Measurements from ENCODE around the gene CRNKL1.

CRNKL1 gene

DNA sequence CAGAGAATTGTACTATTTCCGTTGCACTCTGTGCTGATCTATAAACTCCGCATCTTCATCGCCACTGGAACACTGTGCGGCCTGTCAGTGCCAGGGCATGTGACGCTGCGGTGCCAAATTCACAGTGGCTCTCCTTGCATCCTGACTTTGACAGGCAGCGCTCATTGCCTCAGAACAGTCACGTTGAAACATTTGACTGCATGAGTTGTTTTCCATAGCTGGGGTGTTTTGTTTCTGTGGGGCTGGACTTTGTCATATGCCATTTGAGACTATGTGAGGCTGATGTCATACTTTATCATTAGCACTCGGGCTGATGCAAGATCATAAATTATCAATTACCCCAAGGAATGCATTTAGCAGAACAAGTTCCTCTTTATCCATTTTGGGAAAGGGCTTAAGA is 32.8 kb upstream of the CRNKL1 start:
- Histone ChIP-seq H2AFZ (no peak overlapping the region), H3K4me1 (no peaks in the 10 kb centered on the region), H3K27ac (no peak overlapping the region), H3K4me3 (ENCODE audit: low read depth, low read length) (no peak overlapping the region), H3K4me2 (ENCODE audit: low read length) (no peak overlapping the region), H3K79me2 (no peaks in the 10 kb centered on the region), H3K9me3 (ENCODE audit: control insufficient read depth, low read length) (no peaks in the 10 kb centered on the region), H3K36me3 (ENCODE audit: control insufficient read depth, insufficient read depth, low read length) (no peaks in the 10 kb centered on the region), H3K9ac (no peak overlapping the region), H3K27me3 (ENCODE audit: control insufficient read depth, insufficient read depth, low read length) (no peaks in the 10 kb centered on the region)
- TF ChIP-seq, protein P1, sequence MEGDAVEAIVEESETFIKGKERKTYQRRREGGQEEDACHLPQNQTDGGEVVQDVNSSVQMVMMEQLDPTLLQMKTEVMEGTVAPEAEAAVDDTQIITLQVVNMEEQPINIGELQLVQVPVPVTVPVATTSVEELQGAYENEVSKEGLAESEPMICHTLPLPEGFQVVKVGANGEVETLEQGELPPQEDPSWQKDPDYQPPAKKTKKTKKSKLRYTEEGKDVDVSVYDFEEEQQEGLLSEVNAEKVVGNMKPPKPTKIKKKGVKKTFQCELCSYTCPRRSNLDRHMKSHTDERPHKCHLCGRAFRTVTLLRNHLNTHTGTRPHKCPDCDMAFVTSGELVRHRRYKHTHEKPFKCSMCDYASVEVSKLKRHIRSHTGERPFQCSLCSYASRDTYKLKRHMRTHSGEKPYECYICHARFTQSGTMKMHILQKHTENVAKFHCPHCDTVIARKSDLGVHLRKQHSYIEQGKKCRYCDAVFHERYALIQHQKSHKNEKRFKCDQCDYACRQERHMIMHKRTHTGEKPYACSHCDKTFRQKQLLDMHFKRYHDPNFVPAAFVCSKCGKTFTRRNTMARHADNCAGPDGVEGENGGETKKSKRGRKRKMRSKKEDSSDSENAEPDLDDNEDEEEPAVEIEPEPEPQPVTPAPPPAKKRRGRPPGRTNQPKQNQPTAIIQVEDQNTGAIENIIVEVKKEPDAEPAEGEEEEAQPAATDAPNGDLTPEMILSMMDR (IDR thresholded peaks at IDR 0.05) = no peak

DNA sequence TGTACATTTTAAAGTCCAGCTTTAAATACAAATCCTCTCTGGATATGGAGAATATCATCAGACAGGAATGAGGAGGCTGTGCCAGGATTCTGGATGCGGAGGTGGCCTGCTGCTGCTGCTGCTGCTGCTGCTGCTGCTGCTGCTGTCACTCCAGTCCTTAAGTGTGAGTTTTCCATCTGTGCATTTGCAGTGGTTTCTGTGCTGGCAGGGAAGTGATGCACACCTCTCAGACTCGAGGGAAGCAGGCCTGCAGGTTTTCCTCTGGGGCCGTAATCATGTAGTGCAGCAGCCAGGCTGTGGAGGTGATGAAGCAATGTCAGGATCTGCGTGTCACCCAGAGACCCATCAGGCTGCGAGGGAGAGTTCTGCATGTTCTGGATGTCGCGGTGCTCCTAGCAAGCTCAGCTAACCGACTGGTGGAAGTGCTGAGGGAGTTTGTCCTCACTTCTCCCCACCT is 32.1 kb upstream of the CRNKL1 start:
- H3K36me3 ChIP-seq (ENCODE audit: control insufficient read depth, insufficient read depth, low read length) = no peaks in the 10 kb centered on the region
- H2AFZ ChIP-seq = peak overlapping the region; percentile 2
- H3K4me2 ChIP-seq (ENCODE audit: low read length) = peak overlapping the region; percentile 51
- TF ChIP-seq, protein P1 (IDR thresholded peaks at IDR 0.05) = no peak
- H3K4me1 ChIP-seq = no peaks in the 10 kb centered on the region
- H3K9ac ChIP-seq = no peak overlapping the region
- no peaks in the 10 kb centered on the region for H3K79me2 ChIP-seq
- no peak overlapping the region for H3K4me3 ChIP-seq (ENCODE audit: low read depth, low read length)
- H3K9me3 ChIP-seq (ENCODE audit: control insufficient read depth, low read length) = no peaks in the 10 kb centered on the region
- H3K27me3 ChIP-seq (ENCODE audit: control insufficient read depth, insufficient read depth, low read length) = no peaks in the 10 kb centered on the region
- H3K27ac ChIP-seq = no peak overlapping the region

DNA sequence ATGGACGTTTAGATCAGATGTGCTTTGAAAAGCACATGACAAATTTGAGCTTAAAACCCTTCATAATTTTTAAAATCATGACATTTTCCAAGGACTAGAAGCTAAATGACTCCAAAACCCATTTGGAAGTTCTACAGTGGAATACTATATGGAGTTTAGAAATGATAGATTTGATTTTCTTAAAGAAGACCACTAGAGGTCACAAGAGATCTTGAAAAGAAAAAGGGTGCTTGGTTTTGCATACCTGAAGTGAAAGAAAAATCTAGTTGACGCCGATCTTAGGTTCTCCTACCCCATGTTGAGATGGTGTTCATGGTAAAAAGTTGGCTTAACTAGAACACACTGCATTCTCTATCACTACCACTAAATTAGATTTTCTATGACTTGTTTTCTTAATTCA is 31.5 kb upstream of the CRNKL1 start:
- H3K4me3 ChIP-seq (ENCODE audit: low read depth, low read length) = no peak overlapping the region
- H3K4me2 ChIP-seq (ENCODE audit: low read length) = peak overlapping the region; percentile 51
- H3K4me1 ChIP-seq = no peaks in the 10 kb centered on the region
- H3K27me3 ChIP-seq (ENCODE audit: control insufficient read depth, insufficient read depth, low read length) = no peaks in the 10 kb centered on the region
- TF ChIP-seq, protein P1 (IDR thresholded peaks at IDR 0.05) = peak; percentile 42
- H3K79me2 ChIP-seq = no peaks in the 10 kb centered on the region
- no peak overlapping the region for H3K27ac ChIP-seq
- H3K9ac ChIP-seq = no peak overlapping the region
- no peaks in the 10 kb centered on the region for H3K36me3 ChIP-seq (ENCODE audit: control insufficient read depth, insufficient read depth, low read length)
- peak overlapping the region; percentile 2 for H2AFZ ChIP-seq
- H3K9me3 ChIP-seq (ENCODE audit: control insufficient read depth, low read length) = no peaks in the 10 kb centered on the region

DNA sequence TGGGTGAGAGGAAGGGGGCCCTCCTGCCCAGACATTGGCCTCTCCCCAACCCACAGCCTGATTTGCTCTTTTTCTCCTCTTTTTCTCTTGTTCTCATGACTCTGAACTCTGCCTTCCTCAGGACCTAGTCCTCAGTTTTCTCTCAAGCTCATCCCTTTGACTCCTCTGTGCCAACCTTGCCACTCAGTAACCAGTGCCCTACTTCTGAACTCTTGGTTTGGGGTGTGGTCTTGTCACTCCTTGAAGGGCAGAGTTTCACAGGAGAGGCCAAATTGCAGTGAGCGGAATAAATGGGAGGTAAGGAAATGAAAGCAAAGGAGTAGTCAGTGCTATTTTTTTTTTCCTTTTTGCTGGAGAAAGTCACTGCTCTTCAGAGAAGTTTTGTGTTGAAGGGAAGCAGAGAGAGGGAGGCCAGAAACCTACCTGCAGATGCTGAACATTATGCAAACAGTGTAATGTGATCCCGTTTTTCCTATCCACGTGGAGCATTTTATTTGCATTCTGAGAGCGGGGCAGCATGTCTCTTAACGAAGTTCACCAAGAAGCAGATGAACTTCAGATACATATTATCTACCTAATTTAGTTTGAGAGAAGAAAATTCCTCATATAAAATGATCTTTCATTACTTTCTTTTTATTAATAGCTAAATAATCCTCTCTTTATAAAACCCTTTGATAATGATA is 27.0 kb upstream of the CRNKL1 start:
- no peaks in the 10 kb centered on the region for H3K4me1 ChIP-seq
- peak overlapping the region; percentile 71 for H2AFZ ChIP-seq
- no peak overlapping the region for H3K9ac ChIP-seq
- no peak overlapping the region for H3K4me2 ChIP-seq (ENCODE audit: low read length)
- no peak overlapping the region for H3K27ac ChIP-seq
- no peaks in the 10 kb centered on the region for H3K9me3 ChIP-seq (ENCODE audit: control insufficient read depth, low read length)
- no peaks in the 10 kb centered on the region for H3K36me3 ChIP-seq (ENCODE audit: control insufficient read depth, insufficient read depth, low read length)
- H3K79me2 ChIP-seq = no peaks in the 10 kb centered on the region
- TF ChIP-seq, protein P1 (IDR thresholded peaks at IDR 0.05) = no peak
- H3K4me3 ChIP-seq (ENCODE audit: low read depth, low read length) = no peak overlapping the region
- no peaks in the 10 kb centered on the region for H3K27me3 ChIP-seq (ENCODE audit: control insufficient read depth, insufficient read depth, low read length)

DNA sequence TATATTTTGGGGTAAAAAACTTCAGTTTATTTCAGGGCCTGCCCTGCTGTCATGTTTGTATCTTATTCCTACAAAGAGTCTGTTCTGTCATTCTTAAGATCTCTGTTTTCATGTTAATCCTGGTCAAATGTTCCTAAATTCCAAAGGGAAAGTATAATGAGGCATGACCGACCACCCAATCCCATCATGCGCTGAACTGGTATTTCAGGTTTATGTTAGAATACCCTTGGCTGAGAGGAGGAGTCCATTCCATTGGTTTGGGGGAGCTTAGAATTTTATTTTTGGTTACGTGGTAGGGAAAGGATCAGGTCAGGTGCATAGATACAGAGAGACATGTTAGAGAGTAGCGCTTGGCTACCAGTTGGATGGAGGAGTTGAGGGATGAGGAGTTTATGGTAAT is 25.8 kb upstream of the CRNKL1 start:
- Histone ChIP-seq H3K9ac (no peak overlapping the region), H3K79me2 (no peaks in the 10 kb centered on the region), H2AFZ (no peak overlapping the region), H3K27ac (no peak overlapping the region), H3K9me3 (ENCODE audit: control insufficient read depth, low read length) (no peaks in the 10 kb centered on the region), H3K36me3 (ENCODE audit: control insufficient read depth, insufficient read depth, low read length) (no peaks in the 10 kb centered on the region), H3K4me3 (ENCODE audit: low read depth, low read length) (no peak overlapping the region), H3K27me3 (ENCODE audit: control insufficient read depth, insufficient read depth, low read length) (no peaks in the 10 kb centered on the region), H3K4me2 (ENCODE audit: low read length) (no peak overlapping the region), H3K4me1 (no peaks in the 10 kb centered on the region)
- TF ChIP-seq, protein P1 (IDR thresholded peaks at IDR 0.05) = no peak
